Suppressor macrophage treated with lipopolysaccharide for 4 hours (primary cell): ENCODE measurements around the gene COMTD1.
"Not testable (repeated sequence)": the region's sequence is repeated elsewhere in the genome, so short reads cannot be mapped to it uniquely, and the experiment has no call there.

Experiments
- DNase-seq: peaks from one replicate; pipeline ENCODE4 v3.0.0-alpha.2; 2020

COMTD1 gene

DNA sequence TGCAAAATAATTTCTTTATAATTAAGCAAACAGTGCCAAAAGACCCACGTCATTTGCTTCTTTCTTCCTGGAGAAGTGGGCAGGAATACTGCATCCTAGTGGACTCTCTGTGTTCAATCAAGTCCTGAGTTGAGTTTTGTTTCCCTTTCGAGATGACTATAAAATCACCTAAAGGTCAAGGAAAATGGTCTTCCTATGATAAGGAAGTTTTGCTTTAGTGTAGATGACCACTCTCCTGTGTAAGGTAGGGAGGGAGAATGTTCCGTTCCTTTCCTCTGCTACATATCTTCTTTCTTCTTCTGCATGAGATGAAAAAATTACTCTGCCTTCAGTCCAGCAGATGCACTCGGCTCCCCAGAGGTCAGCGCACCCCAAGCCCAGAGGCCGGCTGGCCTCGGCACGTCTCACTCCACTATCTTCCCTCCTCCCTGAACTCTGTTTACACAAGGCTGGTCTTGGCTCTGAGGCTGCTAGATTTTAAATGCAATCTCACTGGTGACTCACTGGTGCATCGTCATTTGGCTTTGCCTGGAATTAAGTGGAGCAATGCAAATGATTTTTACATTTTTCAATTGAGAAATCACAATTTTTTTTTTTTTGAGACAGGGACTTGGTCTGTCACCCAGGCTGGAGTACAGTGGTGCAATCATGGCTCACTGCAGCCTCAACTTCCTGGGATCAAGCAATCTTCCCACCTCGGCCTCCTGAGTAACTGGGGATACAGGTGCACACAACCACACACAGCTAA lies 43.8 kb downstream of the COMTD1 start:
- peak; percentile 93 for DNase-seq

DNA sequence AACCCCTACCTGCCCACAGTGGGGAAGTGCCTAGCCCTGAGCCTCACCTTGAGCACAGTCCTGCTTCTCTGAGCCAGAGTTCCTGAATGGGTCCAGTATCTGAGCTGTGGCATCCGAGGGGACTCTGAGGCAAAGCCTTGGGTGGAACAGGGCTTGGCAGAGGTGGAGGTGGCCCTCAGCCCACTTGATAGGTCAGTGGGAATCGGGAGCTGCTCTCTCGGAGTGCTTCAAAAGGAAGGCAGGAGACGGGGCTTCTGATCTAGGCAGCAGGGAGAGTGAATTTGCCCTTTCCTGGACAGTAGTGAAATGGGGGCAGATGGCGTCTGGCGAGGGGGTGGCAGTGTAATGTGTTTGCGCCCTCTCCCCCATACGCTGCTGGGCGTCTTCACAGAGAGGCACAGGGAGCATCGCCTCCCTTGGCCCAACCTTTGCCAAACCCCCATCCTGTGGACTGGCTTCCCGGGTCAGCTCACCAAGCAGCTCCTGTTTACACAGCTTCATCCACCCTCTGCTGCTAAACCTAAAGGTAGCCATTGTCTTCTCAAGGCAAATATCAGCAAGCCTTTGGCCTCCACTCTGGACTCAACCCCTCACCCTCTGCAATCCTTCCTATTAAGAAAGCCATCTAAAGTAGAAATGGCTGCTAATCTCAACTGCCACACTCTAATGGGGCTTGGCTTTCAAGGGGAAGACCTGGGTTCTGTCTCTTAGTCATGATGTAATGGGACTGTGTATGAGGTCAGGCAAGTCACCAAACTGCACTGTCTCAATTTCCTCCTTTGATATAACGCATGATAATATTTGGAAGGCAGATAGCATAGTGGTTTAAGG lies 46.3 kb downstream of the COMTD1 start:
- DNase-seq, result no peak

DNA sequence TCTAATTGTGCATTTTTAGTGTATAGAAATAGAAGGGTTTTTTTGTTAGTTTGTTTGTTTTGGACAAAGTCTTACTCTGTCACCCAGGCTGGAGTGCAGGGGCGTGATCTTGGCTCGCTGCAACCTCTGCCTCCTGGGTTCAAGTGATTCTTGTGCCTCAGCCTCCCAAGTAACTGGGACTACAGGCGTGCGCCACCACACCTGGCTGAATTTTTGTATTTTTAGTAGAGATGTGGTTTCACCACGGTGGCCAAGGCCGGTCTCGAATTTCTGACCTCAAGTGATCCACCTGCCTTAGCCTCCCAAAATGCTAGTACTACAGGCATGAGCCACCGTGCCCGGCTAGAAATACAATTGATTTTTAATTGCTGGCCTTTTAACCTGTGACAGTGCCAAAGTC lies 47.2 kb downstream of the COMTD1 start:
- not testable (repeated sequence) for DNase-seq

DNA sequence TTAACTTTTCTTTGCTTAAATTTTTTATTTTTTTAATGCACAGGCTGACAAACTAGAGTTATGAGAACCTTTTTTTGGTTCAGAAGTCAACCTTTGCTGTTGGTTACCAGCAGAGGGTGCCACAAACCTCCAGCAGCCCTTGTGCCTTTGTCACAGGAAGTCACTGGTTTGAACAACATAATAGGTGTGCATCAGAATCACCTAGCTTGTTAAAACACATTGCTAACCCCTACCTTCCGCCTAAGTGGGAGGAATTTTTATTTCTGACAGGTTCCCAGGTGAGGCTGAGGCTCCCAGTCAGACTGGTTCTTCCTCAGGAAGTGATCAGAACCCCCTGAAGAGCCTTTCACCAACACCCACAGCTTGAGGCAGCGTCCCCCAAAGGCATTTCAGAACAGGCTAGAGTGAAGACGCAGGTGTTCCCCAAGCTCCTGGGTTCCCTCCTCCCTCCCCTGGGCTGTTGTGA lies 47.8 kb downstream of the COMTD1 start:
- peak; percentile 65 for DNase-seq

DNA sequence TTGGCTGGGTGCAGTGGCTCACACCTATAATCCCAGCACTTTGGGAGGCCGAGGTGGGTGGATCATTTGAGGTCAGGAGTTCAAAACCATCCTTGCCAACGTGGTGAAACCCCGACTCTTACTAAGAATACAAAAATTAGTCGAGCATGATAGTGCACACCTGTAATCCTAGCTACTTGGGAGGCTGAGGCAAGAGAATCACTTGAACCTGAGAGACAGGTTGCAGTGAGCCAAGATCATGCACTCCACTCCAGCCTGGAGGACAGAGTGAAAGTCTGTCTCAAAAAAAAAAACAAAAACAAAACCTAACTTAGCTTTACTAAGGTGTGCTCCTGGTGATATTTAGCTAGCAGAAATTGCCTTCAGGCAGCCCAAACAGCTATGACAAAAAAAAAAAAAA lies 49.4 kb downstream of the COMTD1 start:
- no peak for DNase-seq
